Naive B cell (primary cell): Measurements from ENCODE around the gene C1RL. TPM values are rescaled to one million over a fixed set of nuclear protein-coding genes. Genes with fewer than 3 reads are reported as not detected.

ENCODE experiments used
- ATAC-seq, 2 donors: fragments of 150-1000 bp; cut with Tn5 transposase; 2 replicates each; pipeline ENCODE4 v1.10.0; 2021; ENCODE audit warnings: low read depth in 2 of 2, mild to moderate bottlenecking in 2 of 2, moderate library complexity in 2 of 2
- DNase-seq: peaks from one replicate; pipeline ENCODE4 v3.0.0; 2022
- H3K27ac Mint-ChIP-seq, 6 donors: one replicate each; pipeline ENCODE4 v1.8.0; 2020 to 2022; ENCODE audit warnings: mild to moderate bottlenecking in 6 of 6, mixed read lengths in 6 of 6, moderate library complexity in 5 of 6, inconsistent platforms in 2 of 6
- H3K27me3 Mint-ChIP-seq, 3 donors: one replicate each; pipeline ENCODE4 v1.8.0; 2021 to 2022; ENCODE audit warnings: mixed read lengths in 3 of 3, mild to moderate bottlenecking in 1 of 3
- H3K36me3 Mint-ChIP-seq, 2 donors: one replicate each; pipeline ENCODE4 v1.8.0; 2020 to 2022; ENCODE audit warnings: mixed read lengths in 2 of 2, inconsistent platforms in 1 of 2, mild to moderate bottlenecking in 1 of 2
- H3K4me1 Mint-ChIP-seq, 3 donors: one replicate each; pipeline ENCODE4 v1.8.0; 2020 to 2022; ENCODE audit warnings: mixed read lengths in 3 of 3, inconsistent platforms in 1 of 3, mild to moderate bottlenecking in 1 of 3, moderate library complexity in 1 of 3
- H3K4me3 Mint-ChIP-seq, 8 donors: one replicate each; pipeline ENCODE4 v1.8.0; 2020 to 2022; ENCODE audit warnings: mild to moderate bottlenecking in 8 of 8, mixed read lengths in 8 of 8, moderate library complexity in 8 of 8, inconsistent platforms in 2 of 8
- H3K9me3 Mint-ChIP-seq, 7 donors: one replicate each; pipeline ENCODE4 v1.8.0; 2020 to 2022; ENCODE audit warnings: mixed read lengths in 7 of 7, mild to moderate bottlenecking in 5 of 7, inconsistent platforms in 2 of 7, moderate library complexity in 1 of 7
- polyA plus RNA-seq, 6 donors: library from polyadenylated mRNA; unstranded; fragments of 300-500 nt; fragmentation: Illumina TruSeq; gene quantifications; one replicate each; pipeline ENCODE4 v1.2.3, GENCODE V29; 2021; ENCODE audit warnings: low read depth in 6 of 6

C1RL gene
- polyA plus RNA-seq, 6 donors from 2014 or later, result 2.4 to 9.6 (median 3.5) TPM

DNA sequence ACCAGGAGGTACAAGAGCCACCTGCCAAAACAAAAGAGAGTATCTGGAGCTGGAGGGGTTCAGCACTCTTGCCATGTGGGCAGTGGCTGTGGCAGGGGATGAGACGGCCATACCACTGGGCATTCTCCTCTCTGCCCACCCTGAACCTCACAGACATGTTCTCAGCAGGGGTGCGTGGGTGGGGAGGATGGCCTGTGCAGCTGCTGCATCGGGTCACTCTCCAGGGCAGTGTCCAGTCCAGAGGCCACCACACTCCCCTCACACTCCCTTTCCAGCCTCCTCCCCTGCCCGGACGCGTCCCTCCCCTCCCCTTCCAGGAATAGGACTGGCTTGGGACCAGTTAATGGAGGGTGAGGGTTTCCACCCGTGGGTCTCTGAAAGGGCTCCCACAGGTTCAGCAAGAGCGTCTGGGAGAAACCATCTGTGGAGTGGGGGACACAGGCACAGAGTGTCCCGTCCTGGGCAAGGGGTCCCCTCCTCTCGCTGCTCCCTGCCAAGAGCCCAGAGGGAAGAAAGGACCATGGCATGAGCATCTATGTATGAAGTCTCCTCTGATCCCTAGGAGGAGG, 17.3 kb downstream of the C1RL start:
- Mint-ChIP-seq H3K36me3 (no peaks in the 10 kb centered on the region), H3K4me1 (peaks cover 6 to 13% (median 6%) of the 10 kb centered on the region in 3 donors), H3K4me3 (peak overlapping the region; percentile 77 to 93 (median 90)), H3K9me3 (no peaks in the 10 kb centered on the region), H3K27ac (peak overlapping the region in 1 of 6 donors; percentile 65), H3K27me3 (peaks cover 0 to 13% (median 8%) of the 10 kb centered on the region in 3 donors)
- ATAC-seq (no peak), DNase-seq (no peak)

DNA sequence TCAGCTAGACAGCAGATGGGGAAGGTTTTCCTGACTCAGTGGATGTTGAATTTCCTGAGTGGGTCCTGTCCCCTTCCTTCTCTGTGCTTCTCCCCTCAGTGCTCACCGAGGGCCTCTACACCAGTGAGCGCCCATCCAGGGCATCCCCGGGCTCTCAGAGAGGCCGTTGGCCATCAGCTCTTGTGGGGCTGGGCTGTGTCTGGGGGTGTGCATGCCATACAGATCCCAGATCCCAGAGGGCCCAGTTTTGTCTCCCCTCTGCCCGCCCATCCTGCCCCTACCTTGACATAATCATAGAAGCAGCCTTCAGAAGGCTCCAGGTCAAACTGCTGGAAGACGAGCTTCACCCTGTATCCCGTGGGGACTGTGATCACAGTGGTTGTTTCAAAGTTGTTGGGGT, 17.8 kb downstream of the C1RL start:
- Mint-ChIP-seq H3K4me3 (peak overlapping the region in 6 of 8 donors; percentile 15 to 77 (median 52)), H3K27ac (no peak overlapping the region)
- ATAC-seq, result no peak

DNA sequence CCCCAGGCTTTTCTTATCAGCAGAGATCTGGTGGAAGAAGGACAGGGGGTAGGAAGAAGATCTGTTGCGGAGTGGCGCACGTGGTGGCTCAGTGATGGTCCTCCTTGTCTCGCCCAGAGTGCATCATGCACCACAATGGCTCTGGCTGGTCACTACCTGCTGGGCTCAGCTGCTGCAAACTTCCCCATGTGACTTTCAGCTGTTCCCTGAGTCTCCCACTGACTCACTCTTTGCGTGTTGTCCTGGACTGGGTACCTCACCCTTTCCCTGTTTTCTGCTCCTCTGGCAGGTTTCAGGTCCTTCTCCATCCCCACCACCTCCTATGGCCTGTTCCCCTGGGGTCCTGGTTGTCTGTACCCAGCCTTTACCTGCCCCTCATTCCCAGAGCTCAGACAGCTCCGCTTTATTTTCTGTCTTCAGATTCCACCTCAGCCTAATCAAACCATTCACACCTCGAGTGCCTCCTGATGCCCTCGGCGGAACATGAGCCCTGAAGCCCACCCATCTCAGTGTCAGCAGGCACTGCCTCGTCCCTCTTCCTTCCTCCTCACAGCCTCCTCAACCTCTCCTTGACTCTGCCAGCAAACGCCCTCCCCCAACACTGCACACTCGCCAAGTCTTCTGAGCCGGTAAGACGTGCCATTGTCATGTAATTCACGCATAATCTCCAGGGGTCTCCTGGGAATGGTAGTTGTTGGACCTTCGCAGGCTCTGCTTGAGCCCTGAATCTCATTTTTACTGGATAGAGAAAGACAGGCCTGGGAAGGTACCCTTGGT, 18.6 kb downstream of the C1RL start:
- no peaks in the 10 kb centered on the region for H3K9me3 Mint-ChIP-seq
- H3K4me3 Mint-ChIP-seq, result peak overlapping the region in 1 of 8 donors; percentile 47
- DNase-seq, result no peak
- no peak for ATAC-seq
- peak overlapping the region in 1 of 6 donors; percentile 77 for H3K27ac Mint-ChIP-seq
- peaks cover 6 to 13% (median 6%) of the 10 kb centered on the region in 3 donors for H3K4me1 Mint-ChIP-seq
- H3K27me3 Mint-ChIP-seq, result peaks cover 0 to 13% (median 8%) of the 10 kb centered on the region in 3 donors
- no peaks in the 10 kb centered on the region for H3K36me3 Mint-ChIP-seq

More for the DNA sequence above, 17.8 kb downstream of the C1RL start:
- no peak for DNase-seq
- Mint-ChIP-seq H3K9me3 (no peaks in the 10 kb centered on the region), H3K4me1 (peaks cover 6 to 13% (median 6%) of the 10 kb centered on the region in 3 donors), H3K36me3 (no peaks in the 10 kb centered on the region), H3K27me3 (peaks cover 0 to 13% (median 8%) of the 10 kb centered on the region in 3 donors)

DNA sequence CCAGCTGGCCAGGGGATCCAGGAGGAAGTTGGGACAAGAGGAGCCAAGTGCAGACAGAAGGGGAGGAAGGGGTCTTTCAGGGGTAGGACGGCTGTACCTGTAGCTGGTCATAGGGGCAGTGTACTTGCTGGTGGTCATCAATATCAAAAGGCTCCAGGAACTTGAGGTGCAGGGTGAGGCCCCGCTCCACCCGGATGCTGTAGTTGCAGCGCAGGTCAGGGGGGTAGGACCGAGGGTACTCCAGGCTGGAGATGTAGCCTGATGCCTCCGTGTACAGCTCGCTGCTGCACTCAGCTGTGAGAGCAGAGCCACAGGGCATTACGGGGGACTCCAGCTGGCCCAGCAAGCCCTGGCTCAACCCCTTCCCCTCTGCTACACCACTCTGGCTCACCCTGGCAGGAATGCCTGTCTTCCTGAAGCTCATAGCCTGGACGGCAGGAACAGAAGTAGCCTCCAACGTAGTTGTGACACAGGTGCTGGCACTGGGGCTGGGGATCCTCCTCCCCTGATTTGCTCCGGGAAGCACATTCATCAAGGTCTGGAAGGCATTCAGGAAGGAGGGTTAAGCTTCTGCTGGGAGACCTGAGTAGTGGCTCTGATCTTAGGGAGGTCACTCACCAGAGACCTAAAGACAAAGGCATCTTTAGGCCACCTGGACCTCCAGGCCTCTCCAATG, 19.7 kb downstream of the C1RL start:
- Mint-ChIP-seq H3K27me3 (peaks cover 0 to 13% (median 8%) of the 10 kb centered on the region in 3 donors), H3K27ac (peak overlapping the region in 1 of 6 donors; percentile 39), H3K9me3 (no peaks in the 10 kb centered on the region), H3K4me1 (peaks cover 6 to 11% (median 6%) of the 10 kb centered on the region in 3 donors), H3K4me3 (peak overlapping the region in 1 of 8 donors; percentile 77), H3K36me3 (no peaks in the 10 kb centered on the region)
- ATAC-seq (no peak), DNase-seq (no peak)

DNA sequence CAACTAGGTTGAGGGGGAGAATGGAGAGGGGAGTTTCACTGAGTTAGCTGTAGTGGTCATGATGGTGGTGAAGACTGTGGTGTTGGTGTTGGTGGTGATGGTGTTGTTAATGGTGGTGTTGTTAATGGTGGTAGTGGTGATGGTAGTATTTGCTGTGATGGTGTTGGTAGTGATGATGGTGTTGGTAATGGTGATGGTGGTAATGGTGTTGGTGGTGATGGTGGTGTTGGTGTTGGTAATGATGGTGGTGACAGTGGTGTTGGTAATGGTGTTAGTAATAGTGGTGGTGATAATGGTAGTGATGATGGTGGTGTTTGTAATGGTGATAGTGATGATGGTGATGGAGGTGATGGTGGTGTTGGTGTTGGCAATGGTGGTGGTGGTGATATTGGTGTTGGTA, 25.9 kb downstream of the C1RL start:
- DNase-seq, result no peak
- H3K27ac Mint-ChIP-seq, result peak overlapping the region in 1 of 6 donors; percentile 75
- H3K4me1 Mint-ChIP-seq, result peaks cover 0 to 4% (median 0%) of the 10 kb centered on the region in 3 donors

DNA sequence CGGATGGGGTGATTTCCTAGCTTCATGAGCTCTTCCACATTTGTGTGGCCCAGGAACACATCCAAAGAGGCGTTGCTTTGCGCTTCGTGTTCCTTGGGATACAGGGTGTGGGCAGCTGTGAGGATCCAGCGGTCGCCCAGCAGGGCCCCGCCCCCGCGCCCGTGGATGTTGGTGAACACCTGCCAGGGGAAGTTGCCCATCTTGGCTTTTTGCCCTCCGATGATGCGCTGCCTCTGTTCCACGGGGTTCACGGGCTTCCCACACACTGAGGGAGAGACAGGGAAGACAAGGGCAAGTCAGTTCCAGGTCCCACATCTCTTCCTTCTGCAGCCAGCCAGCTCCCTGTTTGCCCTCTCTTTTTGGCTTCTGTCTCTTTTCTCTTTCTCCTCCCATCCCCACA, 28.0 kb downstream of the C1RL start:
- H3K4me1 Mint-ChIP-seq, result peaks cover 0 to 4% (median 0%) of the 10 kb centered on the region in 3 donors
- DNase-seq (no peak), ATAC-seq (no peak)
- H3K4me3 Mint-ChIP-seq, result no peak overlapping the region
- peaks cover 5 to 14% (median 5%) of the 10 kb centered on the region in 3 donors for H3K27me3 Mint-ChIP-seq
- no peaks in the 10 kb centered on the region for H3K36me3 Mint-ChIP-seq
- no peak overlapping the region for H3K27ac Mint-ChIP-seq
- H3K9me3 Mint-ChIP-seq, result peaks cover 0 to 5% (median 0%) of the 10 kb centered on the region in 7 donors

More for the DNA sequence above, 25.9 kb downstream of the C1RL start:
- no peak overlapping the region for H3K4me3 Mint-ChIP-seq
- no peak for ATAC-seq
- peaks cover 0 to 5% (median 0%) of the 10 kb centered on the region in 7 donors for H3K9me3 Mint-ChIP-seq
- H3K36me3 Mint-ChIP-seq, result no peaks in the 10 kb centered on the region
- no peaks in the 10 kb centered on the region for H3K27me3 Mint-ChIP-seq

DNA sequence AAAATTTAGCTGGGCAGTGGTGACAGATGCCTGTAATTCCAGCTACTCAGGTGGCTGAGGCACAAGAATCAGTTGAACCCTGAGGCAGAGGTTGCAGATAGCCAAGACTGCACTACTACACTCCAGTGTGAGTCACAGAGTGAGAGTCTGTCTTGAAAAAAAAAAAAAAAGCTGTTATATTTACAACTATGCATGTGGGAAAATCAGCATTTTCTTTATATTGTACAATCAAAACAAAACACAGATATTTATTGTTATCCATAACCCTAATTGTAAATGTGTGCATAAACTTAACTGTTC, 29.2 kb downstream of the C1RL start:
- Mint-ChIP-seq H3K4me3 (no peak overlapping the region), H3K27ac (peak overlapping the region in 1 of 6 donors; percentile 8), H3K27me3 (peaks cover 5 to 23% (median 15%) of the 10 kb centered on the region in 3 donors), H3K36me3 (no peaks in the 10 kb centered on the region), H3K4me1 (peaks cover 0 to 4% (median 0%) of the 10 kb centered on the region in 3 donors), H3K9me3 (peaks cover 0 to 5% (median 0%) of the 10 kb centered on the region in 7 donors)
- DNase-seq, result no peak
- no peak for ATAC-seq

DNA sequence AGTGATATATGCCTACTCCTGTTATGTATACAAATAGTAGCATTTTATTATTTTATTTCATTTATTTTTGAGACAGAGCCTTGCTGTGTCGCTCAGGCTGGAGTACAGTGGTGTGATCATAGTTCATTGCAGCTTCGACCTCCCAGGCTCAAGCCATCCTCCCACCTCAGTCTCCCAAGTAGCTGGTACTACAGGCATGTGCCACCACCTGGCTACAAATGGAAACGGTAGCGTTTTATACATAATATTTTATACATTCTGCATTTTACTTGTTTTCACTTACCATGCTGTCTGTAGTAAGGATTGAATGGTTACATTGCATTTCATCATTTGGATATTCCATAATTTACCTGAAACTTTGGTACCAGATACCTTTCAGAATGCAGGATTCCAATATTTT, 30.9 kb downstream of the C1RL start:
- ATAC-seq (no peak), DNase-seq (no peak)
- Mint-ChIP-seq H3K9me3 (peaks cover 0 to 2% (median 0%) of the 10 kb centered on the region in 7 donors), H3K36me3 (no peaks in the 10 kb centered on the region), H3K4me1 (peaks cover 0 to 2% (median 0%) of the 10 kb centered on the region in 3 donors), H3K27me3 (peaks cover 5 to 32% (median 19%) of the 10 kb centered on the region in 3 donors), H3K4me3 (no peak overlapping the region), H3K27ac (no peak overlapping the region)

DNA sequence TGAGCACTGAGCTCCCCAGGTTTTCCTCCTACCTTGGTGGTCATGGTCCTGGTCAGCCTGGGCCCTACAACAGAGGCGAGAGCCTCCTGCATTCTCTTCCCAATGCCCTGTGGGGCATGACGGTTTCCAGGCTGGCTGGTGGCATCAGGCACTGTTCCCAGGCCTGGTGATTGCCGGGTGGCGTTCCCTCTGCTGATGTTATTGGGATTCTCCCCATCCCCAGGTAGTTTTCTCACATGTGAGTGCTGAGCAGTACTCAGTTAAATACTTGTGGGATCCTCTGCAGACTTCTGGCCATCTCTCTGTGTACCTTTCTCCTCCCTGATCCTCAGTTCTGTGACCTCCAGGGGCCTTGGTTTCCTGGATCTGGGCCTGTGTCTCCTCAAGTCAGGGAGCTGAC, 32.5 kb downstream of the C1RL start:
- Mint-ChIP-seq H3K9me3 (no peaks in the 10 kb centered on the region), H3K27ac (peak overlapping the region in 2 of 6 donors; percentile 39 to 51), H3K36me3 (no peaks in the 10 kb centered on the region), H3K4me3 (peak overlapping the region in 1 of 8 donors; percentile 3), H3K4me1 (no peaks in the 10 kb centered on the region), H3K27me3 (peaks cover 18 to 44% (median 25%) of the 10 kb centered on the region in 3 donors)
- ATAC-seq (no peak), DNase-seq (no peak)

DNA sequence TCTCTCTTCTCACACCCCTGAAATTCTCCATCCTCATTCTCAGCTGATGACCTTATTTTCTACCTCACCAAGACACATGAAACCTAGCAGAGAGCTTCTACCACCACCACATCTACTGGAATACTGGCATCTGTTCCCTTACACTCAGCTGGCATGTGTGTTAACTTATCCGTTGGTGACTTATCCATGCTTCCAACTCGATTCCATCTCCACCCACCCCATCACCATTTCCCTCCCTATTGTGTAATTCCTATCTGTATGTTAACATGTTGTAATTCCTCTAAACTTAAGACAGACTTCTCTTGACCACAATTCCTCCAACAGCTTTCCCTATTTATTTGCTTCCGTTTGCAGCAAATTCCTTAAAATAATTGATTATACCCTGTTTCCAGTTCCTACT, 33.1 kb downstream of the C1RL start:
- H3K4me3 Mint-ChIP-seq, result no peak overlapping the region
- DNase-seq (no peak), ATAC-seq (no peak)
- no peaks in the 10 kb centered on the region for H3K36me3 Mint-ChIP-seq
- H3K27me3 Mint-ChIP-seq, result peaks cover 18 to 45% (median 25%) of the 10 kb centered on the region in 3 donors
- H3K27ac Mint-ChIP-seq, result peak overlapping the region in 1 of 6 donors; percentile 19
- H3K9me3 Mint-ChIP-seq, result no peaks in the 10 kb centered on the region
- H3K4me1 Mint-ChIP-seq, result no peaks in the 10 kb centered on the region

DNA sequence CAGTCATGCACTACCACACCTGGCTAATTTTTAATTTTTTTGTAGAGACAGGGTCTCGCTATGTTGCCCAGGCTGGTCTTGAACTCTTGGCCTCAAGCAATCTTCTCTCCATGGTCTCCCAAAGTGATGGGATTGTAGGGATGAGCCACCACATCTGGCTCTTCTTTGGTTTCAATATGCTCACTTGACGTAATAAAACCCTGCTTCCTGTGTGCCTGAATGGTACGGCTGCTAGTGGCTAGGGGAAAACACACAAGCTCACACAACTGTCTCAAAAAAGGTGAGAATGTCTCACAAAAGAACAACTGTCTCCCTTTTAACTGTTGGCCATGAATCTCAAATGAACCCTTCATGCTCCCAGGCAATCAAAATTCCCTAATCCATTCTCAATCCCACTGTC, 33.5 kb downstream of the C1RL start:
- Mint-ChIP-seq H3K4me3 (no peak overlapping the region), H3K27ac (peak overlapping the region in 1 of 6 donors; percentile 1), H3K4me1 (no peaks in the 10 kb centered on the region), H3K9me3 (no peaks in the 10 kb centered on the region), H3K27me3 (peaks cover 18 to 50% (median 25%) of the 10 kb centered on the region in 3 donors), H3K36me3 (no peaks in the 10 kb centered on the region)
- ATAC-seq (no peak), DNase-seq (no peak)

DNA sequence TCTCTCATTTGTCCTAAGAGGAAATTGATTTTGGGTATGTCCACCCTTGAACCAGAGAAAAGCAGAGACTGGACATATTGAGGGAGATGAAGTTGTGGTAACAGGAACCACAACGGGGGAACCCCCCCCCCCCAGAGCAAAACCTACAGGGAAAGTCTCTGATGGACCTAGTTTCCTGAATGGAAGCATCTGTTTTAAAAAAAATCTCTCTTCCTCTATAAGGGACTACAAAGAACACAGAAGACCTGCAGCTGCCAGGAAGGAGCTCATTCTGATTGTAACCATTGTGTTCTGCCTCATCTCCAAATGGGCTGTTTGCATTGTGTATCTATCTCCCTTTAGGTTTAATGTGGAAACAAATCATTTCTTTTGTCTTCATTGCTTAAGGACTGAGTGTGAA, 35.1 kb downstream of the C1RL start:
- DNase-seq, result no peak
- H3K9me3 Mint-ChIP-seq, result no peaks in the 10 kb centered on the region
- H3K4me3 Mint-ChIP-seq, result no peak overlapping the region
- no peak overlapping the region for H3K27ac Mint-ChIP-seq
- ATAC-seq, result no peak
- H3K36me3 Mint-ChIP-seq, result no peaks in the 10 kb centered on the region
- H3K27me3 Mint-ChIP-seq, result peaks cover 18 to 58% (median 37%) of the 10 kb centered on the region in 3 donors
- no peaks in the 10 kb centered on the region for H3K4me1 Mint-ChIP-seq

DNA sequence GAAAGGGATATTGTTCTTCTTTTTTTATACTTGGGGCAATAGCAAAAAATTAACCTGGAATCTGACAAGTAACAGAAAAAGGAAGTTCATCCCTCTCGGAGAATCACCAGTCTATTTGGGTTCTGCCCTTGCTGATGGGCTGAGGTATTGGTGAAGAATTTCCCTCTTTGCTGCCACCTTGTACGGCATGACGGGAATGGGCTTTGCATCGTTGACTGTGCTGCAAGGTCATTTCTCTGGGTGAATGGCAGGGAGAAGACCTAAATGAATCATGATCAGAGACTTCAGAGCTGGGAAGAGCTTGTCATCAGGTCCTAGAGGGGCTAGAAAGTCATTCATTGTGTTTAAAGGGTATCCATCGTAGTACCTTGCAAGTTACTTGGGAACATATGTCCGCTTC, 36.5 kb downstream of the C1RL start:
- no peaks in the 10 kb centered on the region for H3K36me3 Mint-ChIP-seq
- H3K27ac Mint-ChIP-seq, result no peak overlapping the region
- H3K4me1 Mint-ChIP-seq, result no peaks in the 10 kb centered on the region
- no peak overlapping the region for H3K4me3 Mint-ChIP-seq
- DNase-seq (no peak), ATAC-seq (no peak)
- H3K9me3 Mint-ChIP-seq, result no peaks in the 10 kb centered on the region
- H3K27me3 Mint-ChIP-seq, result peaks cover 27 to 68% (median 45%) of the 10 kb centered on the region in 3 donors
